GM19395 (cell line): ENCODE data around the gene SNF8.
A peak's percentile ranks its signal among the peaks of the same experiment; 100 is the strongest.

Experiments
- ATAC-seq: cut with Tn5 transposase; IDR thresholded peaks from one replicate; pipeline ENCODE4 v1.9.1; 2021; ENCODE audit warnings: mild to moderate bottlenecking, moderate library complexity; ENCODE audit not compliant: unreplicated experiment

The SNF8 gene

GRCh38 chr17:48929812-48930165 is 14.9 kb downstream of the SNF8 start:
- no peak for ATAC-seq

GRCh38 chr17:48928876-48929811 is 15.5 kb downstream of the SNF8 start:
- no peak for ATAC-seq

GRCh38 chr17:48927978-48928745 is 16.5 kb downstream of the SNF8 start:
- ATAC-seq = no peak

GRCh38 chr17:48925991-48926342 is 18.7 kb downstream of the SNF8 start:
- no peak for ATAC-seq

- no peak for ATAC-seq
Observed at GRCh38 chr17:48925251-48925990, 19.2 kb downstream of the SNF8 start.

GRCh38 chr17:48915459-48916282 is 29.0 kb downstream of the SNF8 start:
- peak; percentile 79 for ATAC-seq

- no peak for ATAC-seq
Observed at GRCh38 chr17:48912476-48912875, 32.2 kb downstream of the SNF8 start.

GRCh38 chr17:48910370-48910769 is 34.3 kb downstream of the SNF8 start:
- ATAC-seq = no peak

GRCh38 chr17:48909783-48910182 is 34.9 kb downstream of the SNF8 start:
- no peak for ATAC-seq

GRCh38 chr17:48908853-48909394 is 35.7 kb downstream of the SNF8 start:
- ATAC-seq = peak; percentile 31

- peak; percentile 85 for ATAC-seq
Observed at GRCh38 chr17:48908047-48908843, 36.4 kb downstream of the SNF8 start, which contains the start of gene UBE2Z. UBE2Z (plus strand) TSS chr17:48908407; CDS start chr17:48908504, 97 bp downstream.

- no peak for ATAC-seq
Observed at GRCh38 chr17:48907713-48908046, 37.0 kb downstream of the SNF8 start.

- ATAC-seq = no peak
Observed at GRCh38 chr17:48905987-48906515, 38.6 kb downstream of the SNF8 start.

GRCh38 chr17:48904428-48904827 is 40.2 kb downstream of the SNF8 start:
- ATAC-seq = no peak

GRCh38 chr17:48903401-48903800 is 41.2 kb downstream of the SNF8 start:
- no peak for ATAC-seq

GRCh38 chr17:48901241-48901640 is 43.4 kb downstream of the SNF8 start:
- no peak for ATAC-seq

GRCh38 chr17:48894886-48895285 is 49.8 kb downstream of the SNF8 start:
- no peak for ATAC-seq

GRCh38 chr17:48893646-48894508 is 50.8 kb downstream of the SNF8 start:
- no peak for ATAC-seq
